Fibroblast of lung (primary cell): ENCODE measurements around the gene LRP8. TPM values are rescaled to one million over a fixed set of nuclear protein-coding genes. Genes with fewer than 3 reads are reported as not detected.

Source experiments
- DNase-seq, 2 donors: peaks; one replicate each; pipeline versions ENCODE4 v3.0.0 to v3.0.0-alpha.2; 2010; ENCODE audit warnings: low read depth in 2 of 2
- H2AFZ ChIP-seq: 2 replicates; pipeline ENCODE4 v1.5.1; 2012; ENCODE audit warnings: low read length, control low read depth, inconsistent platforms
- H3K27ac ChIP-seq: 2 replicates; pipeline ENCODE4 v1.5.1; 2011; ENCODE audit warnings: low read length, control low read depth; ENCODE audit not compliant: insufficient read depth
- H3K27me3 ChIP-seq: 2 replicates; pipeline ENCODE4 v1.5.1; 2011; ENCODE audit warnings: mild to moderate bottlenecking, low read length; ENCODE audit not compliant: control insufficient read depth, insufficient read depth
- H3K36me3 ChIP-seq: 2 replicates; pipeline ENCODE4 v1.5.1; 2011; ENCODE audit warnings: low read length; ENCODE audit not compliant: control insufficient read depth, insufficient read depth
- H3K4me1 ChIP-seq: 2 replicates; pipeline ENCODE4 v1.5.1; 2011; ENCODE audit warnings: low read length; ENCODE audit not compliant: control insufficient read depth, insufficient read depth; ENCODE audit errors: extremely low read depth
- H3K4me2 ChIP-seq: 2 replicates; pipeline ENCODE4 v1.5.1; 2011; ENCODE audit warnings: low read length, control low read depth; ENCODE audit not compliant: insufficient read depth; ENCODE audit errors: extremely low read depth
- H3K4me3 ChIP-seq, 4 experiments: fragments of 200-600 bp in 1 of 4; sonication (generic) in 1 of 4; replicated peaks in 1 of 4; 2 replicates each; pipeline ENCODE4 v1.5.1; 2011 to 2016; ENCODE audit warnings: low read length in 4 of 4, low read depth in 3 of 4, mild to moderate bottlenecking in 3 of 4, control low read depth in 2 of 4, inconsistent platforms in 1 of 4, mixed read lengths in 1 of 4; ENCODE audit not compliant: insufficient read depth in 1 of 4; ENCODE audit errors: control extremely low read depth in 1 of 4
- H3K79me2 ChIP-seq: 2 replicates; pipeline ENCODE4 v1.5.1; 2012; ENCODE audit warnings: mild to moderate bottlenecking, low read length, inconsistent platforms; ENCODE audit not compliant: control insufficient read depth, insufficient read depth
- H3K9ac ChIP-seq: 2 replicates; pipeline ENCODE4 v1.5.1; 2011; ENCODE audit warnings: mild to moderate bottlenecking, low read length, control low read depth; ENCODE audit not compliant: insufficient read depth
- H3K9me3 ChIP-seq: 2 replicates; pipeline ENCODE4 v1.5.1; 2012; ENCODE audit warnings: low read depth, low read length; ENCODE audit not compliant: control insufficient read depth, insufficient read depth
- H4K20me1 ChIP-seq: 2 replicates; pipeline ENCODE4 v1.5.1; 2011; ENCODE audit warnings: low read length; ENCODE audit not compliant: control insufficient read depth, insufficient read depth; ENCODE audit errors: extremely low read depth
- CTCF ChIP-seq, 2 donors: IDR thresholded peaks in 1 of 2; conservative IDR thresholded peaks in 1 of 2; 1 replicate in 1 of 2; 2 replicates in 1 of 2; pipeline ENCODE4 v1.5.1; 2011 to 2012; ENCODE audit warnings: low read length in 2 of 2, control low read depth in 1 of 2, inconsistent platforms in 1 of 2, low read depth in 1 of 2, mild to moderate bottlenecking in 1 of 2
- EZH2 ChIP-seq: IDR thresholded peaks from 2 replicates; pipeline ENCODE4 v1.5.1; 2012; ENCODE audit warnings: low read length, control low read depth, mild to moderate bottlenecking; ENCODE audit errors: missing control alignments
- polyA plus RNA-seq, 2 donors: library from polyadenylated mRNA; depleted of rRNA in 1 of 2; stranded (reverse) in 1 of 2; unstranded in 1 of 2; fragments of >200 nt; gene quantifications; 2 replicates each; pipeline ENCODE4 v1.2.1, GENCODE V29; 2011 to 2012; ENCODE audit warnings: missing spikeins in 1 of 2
- total RNA-seq: library from RNA; depleted of rRNA; stranded (reverse); fragments of >200 nt; gene quantifications from 2 replicates; pipeline ENCODE4 v1.2.1, GENCODE V29; 2014

Gene LRP8
- total and polyA plus RNA-seq, 2 donors (not counting 1 experiment from before 2014, with no cell fraction given) = 8.4 to 10.3 TPM

- H3K27ac ChIP-seq = no peak overlapping the region
- no peaks in the 10 kb centered on the region for H3K79me2 ChIP-seq
- no peaks in the 10 kb centered on the region for H3K4me1 ChIP-seq
- no peak overlapping the region for H3K4me2 ChIP-seq
- no peaks in the 10 kb centered on the region for H3K9me3 ChIP-seq
- no peak overlapping the region for H3K4me3 ChIP-seq
- TF ChIP-seq CTCF (conservative IDR thresholded peaks at IDR 0.05 in 1 of 2, IDR thresholded peaks at IDR 0.05 in 1 of 2; ENCODE audit: low read depth in 1 of 2, low read length in 2 of 2) = no peak
- TF ChIP-seq EZH2 = no peak
- no peak overlapping the region for H2AFZ ChIP-seq
- no peaks in the 10 kb centered on the region for H3K27me3 ChIP-seq
- no peak overlapping the region for H3K9ac ChIP-seq
- H3K36me3 ChIP-seq = peaks cover 1% of the 10 kb centered on the region
- no peaks in the 10 kb centered on the region for H4K20me1 ChIP-seq
- no peak for DNase-seq
Measured at GRCh38 chr1:53309802-53310201, 18.1 kb downstream of the LRP8 start.

GRCh38 chr1:53308506-53308905 is 19.4 kb downstream of the LRP8 start:
- Histone ChIP-seq H3K27ac (no peak overlapping the region), H3K4me1 (no peaks in the 10 kb centered on the region), H3K36me3 (peaks cover 1% of the 10 kb centered on the region), H3K9me3 (no peaks in the 10 kb centered on the region), H3K79me2 (no peaks in the 10 kb centered on the region), H2AFZ (no peak overlapping the region), H3K4me2 (no peak overlapping the region), H3K27me3 (no peaks in the 10 kb centered on the region), H3K4me3 (no peak overlapping the region), H3K9ac (no peak overlapping the region), H4K20me1 (no peaks in the 10 kb centered on the region)
- TF ChIP-seq CTCF (conservative IDR thresholded peaks at IDR 0.05 in 1 of 2, IDR thresholded peaks at IDR 0.05 in 1 of 2; ENCODE audit: low read depth in 1 of 2, low read length in 2 of 2) (no peak), EZH2 (no peak)
- no peak for DNase-seq

- Histone ChIP-seq H3K9me3 (no peaks in the 10 kb centered on the region), H3K27me3 (no peaks in the 10 kb centered on the region), H3K4me1 (no peaks in the 10 kb centered on the region), H3K36me3 (peaks cover 1% of the 10 kb centered on the region), H3K27ac (no peak overlapping the region), H4K20me1 (no peaks in the 10 kb centered on the region), H3K79me2 (no peaks in the 10 kb centered on the region), H3K4me2 (no peak overlapping the region), H3K4me3 (no peak overlapping the region), H3K9ac (no peak overlapping the region), H2AFZ (no peak overlapping the region)
- no peak for DNase-seq
- TF ChIP-seq CTCF (conservative IDR thresholded peaks at IDR 0.05 in 1 of 2, IDR thresholded peaks at IDR 0.05 in 1 of 2; ENCODE audit: low read depth in 1 of 2, low read length in 2 of 2) = no peak
Measured at GRCh38 chr1:53307037-53307436, 20.8 kb downstream of the LRP8 start.
